HG03571 (cell line): Measurements from ENCODE around the gene LMOD2.

Source experiments
- ATAC-seq: cut with Tn5 transposase; IDR thresholded peaks from one replicate; pipeline ENCODE4 v1.9.1; 2021; ENCODE audit not compliant: unreplicated experiment

The LMOD2 gene

DNA sequence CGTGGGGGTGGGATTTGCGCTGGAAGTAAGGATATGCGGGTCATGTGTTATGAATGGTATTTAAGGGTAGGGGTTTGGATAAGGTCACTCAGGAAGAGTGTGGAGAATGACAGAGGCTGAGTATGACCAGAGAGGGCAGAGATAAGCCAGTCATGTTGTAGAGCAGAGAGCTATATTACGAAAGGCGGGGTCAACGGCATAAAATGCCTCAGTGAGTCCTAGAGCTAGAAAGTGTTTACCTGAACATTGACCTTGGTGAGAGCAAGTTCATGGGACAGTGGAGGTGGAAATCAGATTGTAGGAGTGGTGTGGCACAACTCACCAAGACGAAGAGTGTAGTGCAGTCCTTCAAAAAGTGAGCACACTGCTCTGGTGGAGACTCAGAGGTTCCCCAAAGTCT lies 13.8 kb downstream of the LMOD2 start:
- ATAC-seq, result no peak

DNA sequence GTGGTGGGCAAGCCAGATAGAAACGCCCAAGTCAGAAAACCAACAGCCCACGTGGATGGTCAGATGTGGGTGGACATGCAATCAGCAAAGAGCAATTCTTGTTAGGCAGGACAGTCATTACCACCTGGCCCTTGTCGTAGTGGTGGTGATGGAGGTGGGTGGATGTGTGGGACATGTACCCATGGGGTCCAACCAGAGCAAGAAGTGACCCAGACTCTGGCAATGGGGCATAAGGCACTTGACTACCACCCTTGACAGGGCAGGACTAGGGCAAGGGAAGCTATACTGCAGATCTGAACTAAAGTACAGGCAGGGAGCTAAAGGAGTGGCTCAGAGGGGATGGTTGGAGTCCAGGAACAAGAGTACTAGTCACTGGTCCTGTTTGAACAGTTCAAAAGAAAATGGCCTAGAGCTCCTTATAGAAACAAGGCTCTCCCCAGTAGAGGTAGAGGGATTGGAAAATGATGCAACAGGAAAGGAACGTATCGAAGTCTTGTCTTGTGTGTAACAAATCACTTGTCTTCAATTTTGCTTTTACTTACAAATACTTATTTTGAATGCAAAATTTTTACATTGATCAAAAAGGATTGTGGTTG lies 17.6 kb downstream of the LMOD2 start:
- ATAC-seq, result no peak

DNA sequence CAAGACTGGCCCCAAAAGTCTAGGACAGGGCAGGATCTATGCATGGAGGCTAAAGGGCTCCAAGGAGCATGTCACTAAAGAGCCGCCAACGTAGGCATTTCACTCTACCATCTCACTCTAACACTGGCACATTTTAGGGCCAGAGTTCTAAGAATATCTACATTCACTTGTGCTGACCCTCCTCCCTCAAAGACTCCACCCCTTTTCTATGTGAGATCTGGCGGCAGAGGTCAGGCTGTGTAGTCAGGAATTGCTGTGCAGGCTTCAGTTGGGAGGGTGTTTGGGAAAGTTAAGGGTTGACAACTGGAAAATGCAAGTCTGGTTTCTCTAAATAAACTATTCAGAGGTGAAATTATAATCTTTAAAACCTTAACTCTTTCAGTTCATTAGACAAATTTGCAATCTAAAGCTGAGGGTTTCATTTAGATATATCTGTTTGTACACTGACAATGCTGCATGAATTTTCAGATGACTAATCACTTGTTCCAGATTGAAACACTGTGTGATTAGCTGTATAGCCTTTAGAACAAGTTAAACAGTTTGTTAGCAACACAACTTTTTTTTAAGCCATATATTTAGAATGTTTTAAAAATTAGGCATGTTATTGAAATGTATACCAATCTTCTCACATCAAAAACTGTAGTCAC lies 18.2 kb downstream of the LMOD2 start:
- no peak for ATAC-seq

DNA sequence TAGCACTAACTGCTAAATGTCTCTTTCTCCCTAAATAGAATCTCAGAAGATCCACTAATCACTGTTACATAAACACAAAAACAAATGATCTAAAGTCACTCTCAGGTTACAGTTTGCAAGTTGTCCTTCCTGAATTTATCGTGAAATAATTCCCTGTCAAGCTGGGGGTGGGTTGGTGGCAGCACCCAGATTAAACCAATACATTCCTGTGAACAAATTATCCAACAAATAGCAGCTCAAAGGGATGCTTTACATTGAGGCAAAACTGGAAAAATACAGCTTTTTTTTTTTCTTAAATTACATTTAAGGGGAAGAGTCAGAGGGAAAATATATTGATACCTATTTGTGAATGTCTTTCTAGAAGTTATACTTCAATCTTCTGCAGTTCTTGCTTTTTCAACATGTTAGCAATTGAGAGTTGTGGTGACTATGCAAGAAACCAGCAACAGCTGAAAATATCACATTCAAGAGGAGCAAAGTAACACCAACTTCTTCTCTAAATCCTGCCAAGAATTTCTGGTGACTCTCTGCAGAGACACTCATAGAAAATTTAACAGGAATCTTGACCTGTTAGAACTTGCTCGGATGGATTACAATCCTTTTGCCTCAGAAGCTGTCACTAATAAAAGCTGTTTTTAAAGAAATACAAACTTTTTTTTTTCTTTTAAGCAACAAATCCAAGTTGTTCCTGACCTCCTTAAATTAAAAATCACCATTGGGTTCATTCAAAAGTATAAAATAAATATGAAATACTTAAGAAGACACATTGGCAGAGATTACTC lies 18.9 kb downstream of the LMOD2 start:
- ATAC-seq, result no peak

DNA sequence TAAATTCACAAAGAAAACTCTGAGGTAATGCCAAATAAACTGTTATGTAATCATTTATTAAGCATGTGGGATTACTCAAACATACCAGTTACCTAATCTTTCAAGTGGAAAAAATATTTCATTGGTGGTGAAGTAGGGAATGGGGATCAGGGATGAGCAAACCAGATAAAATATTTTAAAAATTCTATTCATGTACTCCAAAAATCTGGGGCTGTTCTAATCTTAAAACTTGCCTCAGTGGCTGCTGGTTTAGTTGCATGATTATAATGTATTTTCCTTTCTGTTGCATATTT lies 19.5 kb downstream of the LMOD2 start:
- no peak for ATAC-seq

DNA sequence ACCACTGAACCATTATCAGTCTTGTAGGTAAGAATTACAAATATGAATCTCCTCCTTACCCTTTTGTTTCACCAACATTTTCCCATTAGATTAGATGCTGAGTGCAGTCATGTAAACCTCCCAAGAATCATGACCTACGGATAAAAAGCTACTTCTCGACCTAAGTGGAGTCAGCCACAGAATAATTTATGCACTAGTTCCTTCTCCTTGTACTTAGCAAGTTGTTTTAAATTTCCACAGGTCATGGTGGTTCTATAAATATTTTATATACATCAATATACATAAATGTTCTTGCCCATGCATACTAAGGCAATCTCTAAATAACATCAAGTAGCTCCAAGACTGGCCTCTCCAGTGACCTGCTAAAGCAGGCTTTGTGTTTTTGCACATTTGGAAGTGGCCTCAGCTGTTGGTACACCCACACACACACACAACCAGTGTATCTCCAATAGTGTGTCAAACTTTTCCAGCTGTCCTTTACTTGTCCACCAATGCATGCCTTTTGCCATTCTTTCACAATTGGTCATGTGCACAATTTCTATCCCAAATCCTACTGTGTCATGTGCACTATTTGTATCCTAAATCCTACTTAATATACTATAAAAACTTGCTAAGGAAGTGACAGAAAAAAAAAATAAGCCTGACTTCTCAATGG lies 21.5 kb downstream of the LMOD2 start:
- no peak for ATAC-seq

DNA sequence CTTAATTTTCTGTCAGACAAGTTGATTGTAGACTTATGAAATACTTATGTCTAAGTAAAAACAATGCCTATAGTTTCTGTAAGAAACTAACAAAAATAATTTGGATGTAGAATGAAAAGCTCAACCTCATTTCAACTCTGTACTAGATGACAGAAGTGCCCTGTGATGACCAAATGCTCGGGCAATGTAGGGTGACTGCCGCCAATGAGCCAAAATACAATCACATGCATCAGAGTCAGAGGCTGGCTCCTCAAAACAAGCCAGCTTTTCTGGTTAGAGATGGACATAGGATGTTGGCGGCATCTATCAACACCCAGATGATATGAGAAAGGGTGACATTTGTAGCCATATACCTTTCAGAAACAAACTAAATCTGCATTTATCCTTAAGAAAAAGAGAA lies 23.9 kb downstream of the LMOD2 start:
- ATAC-seq, result no peak

DNA sequence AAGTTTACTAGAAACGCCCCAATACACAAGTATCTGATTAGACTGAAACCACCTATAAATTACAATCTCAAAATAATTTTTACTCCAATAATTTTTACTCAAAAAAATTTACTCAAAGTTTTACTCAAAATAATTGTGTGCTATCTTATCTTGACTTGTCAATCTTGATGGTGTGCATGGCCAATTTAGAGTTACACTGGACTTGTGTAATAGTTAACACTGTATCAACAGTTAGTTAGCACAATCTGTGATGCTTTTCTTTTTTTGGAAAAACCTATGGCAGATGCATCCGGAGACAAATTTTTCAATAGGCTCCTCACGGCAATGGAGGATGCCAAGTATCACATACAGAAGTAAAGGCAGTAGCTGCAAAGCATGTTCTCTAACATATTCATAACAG lies 24.9 kb downstream of the LMOD2 start:
- no peak for ATAC-seq

DNA sequence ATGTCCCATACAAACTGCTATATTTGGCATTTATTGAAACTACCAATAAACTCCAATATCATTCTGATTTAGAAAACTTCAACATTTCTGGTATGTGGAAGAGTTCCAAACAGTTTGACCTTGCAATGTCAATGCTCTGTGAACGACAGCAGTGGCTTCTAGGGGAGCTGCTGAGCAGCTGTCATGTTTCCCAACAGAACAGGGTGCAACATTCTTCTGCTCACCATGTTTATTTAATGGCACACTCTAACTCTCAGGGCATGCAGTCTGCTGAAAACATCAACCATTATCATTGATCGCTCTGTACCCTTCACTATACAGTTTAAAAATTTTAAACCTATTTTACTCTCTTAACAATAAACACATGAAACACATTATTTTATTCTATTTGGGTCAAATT lies 25.9 kb downstream of the LMOD2 start:
- ATAC-seq, result no peak

DNA sequence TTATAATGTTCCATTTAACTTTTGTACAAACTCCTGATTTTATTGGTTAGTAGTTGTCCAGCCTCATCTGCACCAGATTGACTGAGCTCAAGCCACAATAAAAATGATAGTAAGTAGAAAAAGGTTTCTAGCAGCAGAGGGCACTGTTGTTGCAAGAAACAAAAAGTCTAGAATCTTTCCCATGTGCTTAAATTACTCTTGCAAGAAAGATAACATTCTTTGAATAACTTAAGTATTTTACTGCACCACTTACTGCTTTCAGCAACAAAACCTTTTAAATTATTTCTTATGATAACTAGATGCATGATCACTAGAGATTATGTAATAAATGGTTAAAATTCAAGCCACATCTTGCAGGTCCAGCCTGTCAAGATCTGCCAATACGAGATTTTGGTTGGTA lies 27.0 kb downstream of the LMOD2 start:
- ATAC-seq, result peak; percentile 55

DNA sequence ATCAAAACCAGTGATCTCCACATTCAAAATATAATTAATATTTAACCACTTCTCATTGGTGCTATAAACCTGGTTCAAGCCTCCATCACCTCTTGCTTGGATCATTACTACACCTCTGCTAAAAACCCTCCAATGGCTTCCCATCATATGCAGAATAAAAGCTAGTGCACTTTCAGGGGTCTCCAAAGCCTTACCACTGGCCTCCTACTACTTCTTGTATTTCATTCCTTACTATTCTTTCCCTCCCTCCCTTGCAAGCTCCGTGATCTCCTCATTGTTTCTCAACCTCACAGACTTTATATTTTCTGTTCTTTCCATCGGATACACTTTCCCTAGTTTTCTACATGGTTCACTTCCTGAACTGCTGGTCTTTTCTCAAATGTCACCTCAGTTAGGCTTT lies 31.5 kb downstream of the LMOD2 start:
- no peak for ATAC-seq

DNA sequence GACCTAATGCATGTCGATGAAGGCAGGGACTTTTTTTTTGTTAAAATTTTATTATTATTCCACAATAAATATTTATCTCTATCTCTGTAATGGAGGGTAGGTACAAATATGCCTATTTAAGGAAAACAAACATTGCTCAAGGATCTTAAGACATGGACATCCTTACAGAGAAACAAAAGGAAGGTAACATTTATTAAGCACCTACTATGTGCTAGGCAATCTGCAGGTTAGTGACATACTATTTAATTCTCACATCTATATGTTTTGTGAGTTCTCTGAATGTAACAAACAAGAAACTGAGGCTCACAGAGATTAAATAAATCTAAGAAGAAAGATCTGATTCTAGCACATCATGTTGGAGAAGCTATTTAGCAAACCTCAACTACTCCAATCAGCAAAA lies 32.1 kb downstream of the LMOD2 start:
- no peak for ATAC-seq

DNA sequence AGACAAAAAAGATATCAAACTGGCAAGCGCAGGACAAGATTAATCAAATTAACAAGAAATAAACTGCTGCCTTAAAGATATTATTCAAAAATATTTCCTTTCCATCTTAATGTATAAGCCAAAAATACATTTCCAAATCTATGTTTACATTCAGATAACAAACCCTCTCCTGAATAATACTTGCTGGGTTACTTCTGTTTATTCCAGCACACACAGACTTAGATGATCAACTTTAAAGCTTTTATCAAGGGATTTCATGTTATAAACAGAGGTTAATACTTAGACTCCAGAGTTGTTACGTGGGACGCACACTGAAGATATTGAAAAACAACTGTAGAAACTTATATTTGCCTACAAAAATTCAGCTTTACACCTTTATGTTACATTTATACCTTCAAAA lies 33.6 kb downstream of the LMOD2 start:
- no peak for ATAC-seq

DNA sequence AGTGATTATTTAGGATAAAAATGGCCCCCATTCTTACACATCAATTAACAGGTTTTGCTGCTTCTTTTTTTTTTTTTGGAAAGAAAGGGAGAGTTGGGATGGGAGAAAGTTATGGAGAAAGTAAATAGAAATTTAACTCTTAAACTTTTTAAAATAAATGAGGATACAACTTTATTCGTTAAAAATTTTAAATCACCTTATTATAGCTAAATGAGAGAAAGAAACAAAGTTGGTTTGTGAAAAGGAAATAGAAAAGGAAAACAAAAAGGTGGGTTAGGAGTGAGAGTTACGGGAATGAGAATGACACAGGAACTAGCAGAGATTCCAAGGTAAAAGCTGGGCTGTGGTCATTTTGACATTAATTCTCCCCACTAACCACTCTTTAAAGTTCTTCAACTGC lies 34.9 kb downstream of the LMOD2 start:
- no peak for ATAC-seq

DNA sequence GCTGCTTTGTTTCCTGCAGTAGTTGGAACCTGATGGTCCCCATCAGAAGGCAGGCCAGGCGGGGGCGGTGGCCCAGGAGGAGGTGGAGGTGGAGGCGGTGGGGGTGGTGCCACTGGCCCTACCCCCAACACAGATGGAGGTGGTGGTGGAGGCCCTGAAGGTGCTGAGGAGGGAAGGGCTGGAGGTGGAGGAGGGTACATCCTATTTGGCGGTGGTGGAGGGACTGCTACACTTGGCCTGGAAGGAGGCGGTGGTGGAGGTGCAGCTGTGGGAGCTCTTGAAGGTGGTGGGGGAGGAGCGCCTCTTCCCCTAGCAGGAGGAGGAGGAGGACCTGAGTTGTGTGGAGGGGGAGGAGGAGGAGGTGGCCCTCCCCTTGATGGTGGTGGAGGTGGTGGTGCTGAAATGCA lies 36.8 kb downstream of the LMOD2 start:
- no peak for ATAC-seq

DNA sequence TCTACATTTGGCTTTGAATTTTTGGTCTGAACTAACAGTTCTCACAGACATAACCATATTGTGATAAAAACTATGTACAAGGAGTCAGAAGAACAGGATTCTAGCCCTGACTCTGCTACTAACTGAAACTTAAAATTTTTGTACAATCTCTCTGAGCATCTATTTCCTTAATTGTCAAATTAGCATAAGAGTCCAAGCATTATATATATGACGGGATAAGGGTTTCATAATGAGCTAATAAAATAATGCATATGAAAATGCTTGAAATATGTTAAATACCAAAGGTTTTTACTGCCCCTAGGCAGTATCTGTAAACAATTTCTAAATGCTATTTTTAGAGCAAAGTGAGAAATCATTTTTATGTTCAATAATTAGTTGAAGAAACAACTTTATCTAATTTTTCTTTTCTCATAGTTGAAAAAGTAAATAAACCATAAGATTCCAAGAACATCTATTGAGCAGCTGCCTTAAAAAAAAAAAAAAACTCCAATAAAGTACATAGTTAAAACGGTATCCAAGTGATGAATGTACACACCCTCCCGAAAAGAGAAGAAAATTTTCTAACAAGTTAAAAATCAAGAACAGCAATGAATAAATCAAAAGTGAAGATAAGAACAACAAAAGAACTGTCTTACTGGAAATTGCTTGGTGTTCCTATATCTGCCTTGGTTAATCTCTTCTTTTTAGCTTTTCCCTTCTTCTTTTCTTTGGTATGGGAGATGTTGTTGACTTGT lies 40.4 kb downstream of the LMOD2 start:
- ATAC-seq, result no peak

DNA sequence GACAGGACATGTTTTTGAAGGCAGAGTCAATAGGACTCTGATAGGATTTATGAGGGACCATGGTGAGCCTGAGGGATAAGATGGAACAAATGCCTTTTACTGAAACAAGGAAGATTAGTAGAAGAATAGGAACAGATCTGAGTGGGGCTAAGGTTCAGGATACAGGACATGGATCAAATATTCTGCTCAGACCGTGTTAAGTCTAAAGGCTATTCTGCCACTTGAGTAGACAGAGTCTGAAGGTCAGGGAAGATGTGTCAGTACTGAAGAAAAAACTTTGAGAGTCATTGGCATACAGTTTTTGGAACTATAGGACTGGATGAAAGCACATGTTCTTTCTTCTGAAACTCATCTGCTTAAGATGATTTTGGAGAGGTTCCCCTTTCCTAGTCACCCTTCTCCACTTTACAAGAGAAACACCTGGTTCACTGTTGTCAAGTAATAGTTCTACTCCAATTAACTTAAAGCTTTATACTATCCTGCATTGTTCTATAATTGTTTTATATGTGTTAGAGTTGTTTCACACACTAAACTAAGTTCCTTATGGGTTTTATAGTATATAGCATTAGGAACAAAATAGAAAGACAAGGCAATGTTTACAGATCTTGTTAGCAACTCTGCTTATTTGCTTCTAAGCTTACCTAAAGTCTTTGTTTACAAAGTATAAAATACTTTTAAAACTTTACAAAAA lies 49.7 kb downstream of the LMOD2 start:
- no peak for ATAC-seq

DNA sequence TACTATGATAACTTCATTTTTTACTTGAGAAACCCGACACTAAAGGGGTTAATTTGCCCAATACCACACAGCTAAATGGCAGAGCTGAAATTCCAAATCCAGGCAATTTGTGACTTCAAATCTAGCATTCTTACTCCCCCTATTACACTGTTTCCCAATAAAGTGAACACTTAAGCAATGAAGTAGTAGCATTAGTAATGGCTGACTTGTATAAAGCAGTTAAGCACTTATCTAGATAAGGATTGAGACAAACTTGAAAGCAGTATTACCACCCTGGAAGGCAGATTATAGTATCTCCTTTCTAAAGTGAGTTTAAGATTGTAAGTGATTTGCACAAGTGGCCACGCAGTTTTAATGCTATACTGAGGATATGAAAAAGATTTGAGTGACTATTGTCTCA lies 53.9 kb downstream of the LMOD2 start:
- no peak for ATAC-seq

DNA sequence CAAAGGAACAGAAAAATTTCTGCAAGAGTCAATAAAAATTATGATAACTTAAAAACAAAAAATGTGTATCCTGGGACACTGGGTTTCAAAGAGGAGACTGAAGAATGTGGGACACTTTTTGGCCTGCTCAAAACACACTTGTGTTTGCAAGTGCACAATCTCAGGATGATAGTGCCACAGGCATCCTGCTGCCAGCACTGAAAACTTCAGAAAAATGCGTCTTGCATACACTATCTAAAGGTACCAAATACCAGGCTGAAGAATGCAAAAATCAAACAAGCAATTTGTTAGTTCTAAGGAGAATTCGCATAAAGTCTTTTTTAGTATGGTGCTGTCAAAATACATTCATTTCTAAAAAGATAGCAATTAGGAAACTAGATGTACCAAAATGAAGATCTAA lies 55.0 kb downstream of the LMOD2 start:
- no peak for ATAC-seq

DNA sequence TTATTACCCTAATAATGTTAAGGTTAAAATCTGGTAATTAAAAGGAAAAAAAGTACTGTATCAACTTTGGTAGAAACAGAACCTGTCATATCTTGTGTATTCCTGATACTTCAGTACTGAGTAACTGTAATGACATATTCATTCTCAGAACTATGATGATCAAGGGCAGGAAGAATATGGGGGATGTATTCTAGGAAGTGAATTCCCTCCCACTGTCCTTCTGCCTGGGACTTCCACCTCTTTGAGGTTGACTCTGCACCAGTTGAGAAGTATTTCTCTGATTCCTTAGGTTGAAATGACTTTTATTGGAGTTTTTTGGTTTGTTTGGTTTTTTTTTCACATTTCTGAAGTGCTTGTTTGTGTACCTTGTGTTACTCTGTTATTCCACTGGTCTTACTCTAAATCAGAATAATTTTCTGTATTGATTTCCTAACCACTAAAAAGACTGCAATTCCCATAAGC lies 56.2 kb downstream of the LMOD2 start:
- no peak for ATAC-seq

DNA sequence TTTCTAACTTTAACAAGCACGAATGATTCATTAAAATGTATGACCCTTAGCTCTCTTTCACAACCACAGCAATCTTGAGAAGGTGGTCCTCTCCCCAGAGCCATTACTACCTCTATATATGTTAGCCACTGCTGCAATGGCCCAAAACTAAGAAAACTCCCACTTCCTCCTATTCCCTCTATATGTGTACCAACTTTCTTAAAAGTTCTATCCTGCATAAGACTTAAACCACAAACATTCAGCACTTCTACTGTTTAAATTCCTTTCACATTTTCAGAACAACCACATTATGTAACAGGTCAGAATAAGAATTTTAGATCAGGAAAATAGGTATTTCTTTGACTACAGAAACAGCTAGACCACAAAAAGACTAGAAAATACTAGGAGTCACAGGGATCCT lies 57.0 kb downstream of the LMOD2 start:
- ATAC-seq, result no peak
